Heart left ventricle (tissue), 16 donors: Measurements from ENCODE around the gene POFUT2. TPM values are rescaled to one million over a fixed set of nuclear protein-coding genes. Genes with fewer than 3 reads are reported as not detected.

Experiments used
- ATAC-seq, 4 donors: fragments of 200-7000 bp; cut with Tn5 transposase; one replicate each; pipeline ENCODE4 v1.9.1; 2020 to 2022; ENCODE audit warnings: moderate library complexity in 4 of 4, mild to moderate bottlenecking in 3 of 4, moderate number of reproducible peaks in 1 of 4
- DNase-seq, 5 donors: peaks; one replicate each; pipeline ENCODE4 v3.0.0-alpha.2; 2020
- H3K27ac ChIP-seq, 12 donors: fragments of 200-600 bp; sonication (generic) in 4 of 12; one replicate each; pipeline versions ENCODE4 v1.5.0 to v1.8.0; 2016 to 2022; ENCODE audit warnings: mild to moderate bottlenecking in 2 of 12
- H3K27me3 ChIP-seq, 9 donors: fragments of 200-600 bp; sonication (generic) in 2 of 9; one replicate each; pipeline versions ENCODE4 v1.5.1 to v1.8.0; 2016 to 2022; ENCODE audit warnings: mild to moderate bottlenecking in 3 of 9
- H3K36me3 ChIP-seq, 9 donors: fragments of 200-600 bp; sonication (generic) in 2 of 9; one replicate each; pipeline versions ENCODE4 v1.5.0 to v1.8.0; 2018 to 2022; ENCODE audit warnings: mild to moderate bottlenecking in 2 of 9
- H3K4me1 ChIP-seq, 12 donors: fragments of 200-600 bp; sonication (generic) in 4 of 12; one replicate each; pipeline versions ENCODE4 v1.5.0 to v1.8.0; 2016 to 2022; ENCODE audit warnings: mild to moderate bottlenecking in 3 of 12
- H3K4me3 ChIP-seq, 12 donors: fragments of 200-600 bp; sonication (generic) in 4 of 12; one replicate each; pipeline versions ENCODE4 v1.5.0 to v1.8.0; 2017 to 2022; ENCODE audit warnings: mild to moderate bottlenecking in 9 of 12, moderate library complexity in 4 of 12
- H3K9me3 ChIP-seq, 12 donors: fragments of 200-600 bp; sonication (generic) in 4 of 12; one replicate each; pipeline versions ENCODE4 v1.5.0 to v1.8.0; 2016 to 2022; ENCODE audit warnings: mild to moderate bottlenecking in 1 of 12
- CTCF ChIP-seq, 12 donors: fragments of 200-600 bp; sonication (generic) in 4 of 12; IDR thresholded peaks; one replicate each; pipeline versions ENCODE4 v1.5.0 to v1.8.0; 2018 to 2022; ENCODE audit warnings: antibody characterized with exemption in 12 of 12, mild to moderate bottlenecking in 5 of 12
- POLR2A ChIP-seq, 2 donors: fragments of 450-650 bp; IDR thresholded peaks; one replicate each; pipeline ENCODE4 v1.6.1; 2017; ENCODE audit warnings: antibody characterized with exemption in 2 of 2, mild to moderate bottlenecking in 2 of 2, moderate library complexity in 2 of 2
- WGBS, 4 donors: extraction: QIAGEN DNeasy Blood & Tissue Kit in 2 of 4; methylation state at CpG; one replicate each; pipeline versions ENCODE4 v1.1.5 to v1.1.7; 2013 to 2018; 5-methylcytosine and 5-hydroxymethylcytosine counted together
- intact Hi-C, 10 donors: fragments of 100-400 bp; cut with DNase I; formaldehyde crosslinking; loops; one replicate each; pipeline versions ENCODE4 v1.11.1 to v1.14.2; 2022
- polyA plus RNA-seq, 2 donors: library from polyadenylated mRNA; stranded (reverse); fragments of 200-250 nt; gene quantifications; one replicate each; pipeline ENCODE4 v1.2.3, GENCODE V29; 2013
- total RNA-seq, 9 donors: library from RNA; depleted of rRNA in 2 of 9; stranded (reverse); fragments of >200 nt in 2 of 9; fragmentation: NEBNext Ultra II Directional in 3 of 9; extraction: Animal tissue kit (Norgen Biotek cat#: 25700) in 3 of 9; gene quantifications; one replicate each; pipeline versions ENCODE4 v1.1.0 to v1.2.4, GENCODE V29; 2016 to 2023
- donor health status: ischemic (EF 13 %, LVEDD 7.1; RV severe dilation, severe dysfunction).
- donor health status: healthy with polysubstance abuse.
- donor health status: DM: no; HTN: yes; CAD: no.
- donor health status: DM: no; HTN: no; CAD: no.
- donor health status: ischemic (EF 25% LVEDD 6.9; RV normal size, moderate dysfunction).
- donor health status: ischemic (EF 25% LVEDD 5.7; RV mildly dilated, moderate dysfunction).
- donor health status: healthy.
- donor health status: DM: yes; HTN: yes; CAD: no.
- donor health status: ischemic (EF 35%, LVEDD 5.7; RV mildly dilated, moderate dysfunction).
- donor health status: nonischemic (EF 11% LVEDD 7.7; RV severe dilation, severe dysfunction).
- donor health status: DM: yes; HTN: yes; CAD: no.
- donor health status: PGD.
- donor health status: ischemic (EF 29% LVEDD 5.4; RV normal size, mild dysfunction).
- donor health status: nonischemic (EF 23%, LVEDD 6.1; RV moderate dilation, normal function).

Gene POFUT2
- total and polyA plus RNA-seq, 11 donors: 10.8 to 25.8 (median 18.5) TPM

DNA sequence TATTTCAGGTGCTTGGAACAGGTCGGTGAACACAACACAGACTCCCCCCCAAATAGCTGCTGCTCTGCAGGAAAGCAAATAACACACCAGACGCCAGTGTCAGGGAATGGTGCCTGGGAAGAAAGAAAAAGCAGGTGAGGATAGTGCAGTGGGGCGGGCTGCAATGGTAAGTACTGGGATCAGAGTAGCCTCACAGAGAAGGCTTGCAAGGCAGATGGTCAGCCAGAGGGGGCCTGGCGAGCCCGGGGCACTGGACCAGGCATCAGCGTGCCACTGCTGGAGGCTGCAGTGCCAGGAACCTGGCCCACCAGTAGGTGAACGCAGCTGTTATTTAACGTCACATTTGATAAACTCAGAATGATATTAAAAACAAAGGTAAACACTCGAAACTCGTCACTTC is 60.0 kb downstream of the POFUT2 start:
- H3K4me1 ChIP-seq: peaks cover 0 to 5% (median 0%) of the 10 kb centered on the region in 12 donors
- H3K27me3 ChIP-seq: peaks cover 0 to 8% (median 0%) of the 10 kb centered on the region in 9 donors
- no peak overlapping the region for H3K27ac ChIP-seq
- no peak for TF ChIP-seq CTCF (IDR thresholded peaks at IDR 0.05)
- no peak for TF ChIP-seq POLR2A (IDR thresholded peaks at IDR 0.05)
- H3K4me3 ChIP-seq: no peak overlapping the region
- DNase-seq: no peak
- no peaks in the 10 kb centered on the region for H3K9me3 ChIP-seq
- H3K36me3 ChIP-seq: peaks cover 0 to 14% (median 11%) of the 10 kb centered on the region in 9 donors
- WGBS, 4 donors: 70 to 82% (median 79%) methylated on average over 10 of the region's 10 CpGs
- intact Hi-C loops: no loop called here
- no peak for ATAC-seq

DNA sequence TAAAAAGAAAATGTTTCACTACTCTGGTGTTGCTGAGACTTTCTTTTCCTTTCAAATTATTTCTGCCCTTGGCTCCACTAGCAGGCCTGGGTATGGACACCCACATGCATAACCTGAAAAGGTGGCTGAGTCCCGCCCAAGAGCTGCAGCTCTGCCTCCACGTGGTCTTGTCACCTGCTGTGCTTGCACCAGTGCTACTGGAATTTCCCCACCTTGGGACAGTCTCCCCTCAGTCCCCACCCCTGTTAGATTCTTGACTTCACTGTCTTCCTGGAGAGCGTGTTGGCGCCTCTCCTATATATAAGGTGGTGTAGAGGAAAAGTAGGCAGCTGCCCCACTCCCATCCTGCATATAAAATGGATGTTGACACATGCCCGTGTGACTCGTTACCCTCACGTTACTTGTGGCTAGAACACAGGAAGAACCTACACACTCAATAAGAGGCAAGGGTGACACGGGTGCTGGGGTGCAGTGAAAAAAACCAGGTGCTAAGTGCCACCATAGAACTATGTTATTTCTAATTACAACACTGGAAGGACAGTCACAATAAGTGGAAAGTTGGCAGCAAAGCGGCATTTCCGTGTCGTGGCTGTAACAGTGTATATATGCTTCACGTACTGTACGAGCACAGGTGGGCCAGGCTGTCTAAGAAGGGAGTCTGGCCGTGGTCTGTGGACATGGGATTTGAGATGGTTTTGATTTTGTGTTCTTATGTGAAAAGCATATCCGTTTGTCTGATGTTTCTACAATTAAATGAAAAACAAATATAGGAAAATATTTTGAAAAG is 61.0 kb downstream of the POFUT2 start:
- Histone ChIP-seq H3K4me1 (peaks cover 0 to 5% (median 0%) of the 10 kb centered on the region in 12 donors), H3K27me3 (peaks cover 0 to 4% (median 0%) of the 10 kb centered on the region in 9 donors), H3K27ac (no peak overlapping the region), H3K4me3 (no peak overlapping the region), H3K36me3 (peaks cover 0 to 24% (median 21%) of the 10 kb centered on the region in 9 donors), H3K9me3 (no peaks in the 10 kb centered on the region)
- DNase-seq (no peak), ATAC-seq (no peak)
- TF ChIP-seq POLR2A (IDR thresholded peaks at IDR 0.05) (no peak), CTCF (IDR thresholded peaks at IDR 0.05) (no peak)
- WGBS, 4 donors: 61 to 73% (median 65%) methylated on average over 15 of the region's 15 CpGs
- intact Hi-C loops: no loop called here

DNA sequence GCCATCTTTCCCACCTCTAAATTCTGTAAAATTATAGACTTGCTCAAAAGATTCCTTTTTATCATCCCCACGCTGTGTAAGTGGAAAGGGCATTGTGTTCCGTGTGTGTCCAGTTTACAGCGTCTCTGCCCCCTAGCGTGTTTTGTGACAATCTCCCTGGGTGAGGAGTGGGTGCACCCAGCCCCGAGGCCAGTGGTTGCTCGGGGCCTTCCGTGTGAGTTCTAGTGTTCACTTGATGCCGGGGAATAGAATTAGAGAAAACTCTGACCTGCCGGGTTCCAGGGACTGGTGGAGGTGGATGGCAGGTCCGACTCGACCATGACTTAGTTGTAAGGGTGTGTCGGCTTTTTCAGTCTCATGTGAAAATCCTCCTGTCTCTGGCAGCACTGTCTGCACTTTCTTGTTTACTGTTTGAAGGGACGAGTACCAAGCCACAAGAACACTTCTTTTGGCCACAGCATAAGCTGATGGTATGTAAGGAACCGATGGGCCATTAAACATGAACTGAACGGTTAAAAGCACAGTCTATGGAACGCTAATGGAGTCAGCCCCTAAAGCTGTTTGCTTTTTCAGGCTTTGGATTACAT is 61.9 kb downstream of the POFUT2 start:
- intact Hi-C loops: no loop called here
- H3K4me3 ChIP-seq: no peak overlapping the region
- ATAC-seq: no peak

More for the DNA sequence above, 61.9 kb downstream of the POFUT2 start:
- no peaks in the 10 kb centered on the region for H3K9me3 ChIP-seq
- WGBS, 4 donors: 87 to 89% (median 88%) methylated on average over 16 of the region's 16 CpGs
- no peak overlapping the region for H3K27ac ChIP-seq
- H3K4me1 ChIP-seq: peaks cover 0 to 5% (median 0%) of the 10 kb centered on the region in 12 donors
- TF ChIP-seq CTCF (IDR thresholded peaks at IDR 0.05) (no peak), POLR2A (IDR thresholded peaks at IDR 0.05) (no peak)
- H3K36me3 ChIP-seq: peaks cover 0 to 33% (median 30%) of the 10 kb centered on the region in 9 donors
- DNase-seq: no peak
- peaks cover 0 to 4% (median 0%) of the 10 kb centered on the region in 9 donors for H3K27me3 ChIP-seq
